ENCODE data around the gene DUX4. TPM values are rescaled to one million over a fixed set of nuclear protein-coding genes. Genes with fewer than 3 reads are reported as not detected.

The DUX4 gene
- total RNA-seq (2022; extraction: Qiagen RNA extraction; ENCODE audit: low read depth): not detected in 5 replicates

GRCh38 chr4:190173428-190173827 lies at the start of gene DUX4:
Gene DUX4 (plus strand): TSS chr4:190173774. CDS start chr4:190173774, 0 bp downstream.

Other genes with a start within 250 kb of the DUX4 start
- 35.4 to 47.5 TPM (median 39.5 TPM) in 5 replicates for gene FRG1, start 232.9 kb upstream of the DUX4 start, total RNA-seq (2022; extraction: Qiagen RNA extraction; ENCODE audit: low read depth)
- 0.05 to 0.09 TPM in 2 of 5 replicates, not detected in the others for gene FRG2, start 146.5 kb upstream of the DUX4 start, total RNA-seq (2022; extraction: Qiagen RNA extraction; ENCODE audit: low read depth)
- not detected in 5 replicates for gene DBET, start 109.3 kb upstream of the DUX4 start, total RNA-seq (2022; extraction: Qiagen RNA extraction; ENCODE audit: low read depth)